IMR-90 (cell line): Measurements from ENCODE around the gene HOXD8. TPM values are rescaled to one million over a fixed set of nuclear protein-coding genes. Genes with fewer than 3 reads are reported as not detected.

ENCODE experiments used
- ATAC-seq: fragments of 200-7000 bp; cut with Tn5 transposase; 2 replicates; pipeline ENCODE4 v1.9.1; 2020; ENCODE audit warnings: low read depth, mild to moderate bottlenecking, moderate library complexity
- BruUV-seq: library from RNA; stranded (reverse); fragments of 400-500 nt; replicated peaks from 2 replicates; lab custom pipeline; 2021; lab: Mats Ljungman, UMichigan
- CTCF ChIA-PET: fragments of 300-600 bp; formaldehyde crosslinking; extraction: SDS; loops from one replicate; lab custom pipeline; 2021; ENCODE audit warnings: antibody characterized with exemption; lab: Yijun Ruan, JAX
- POLR2A ChIA-PET: fragments of 300-600 bp; sonication (Branson Sonifier 250); formaldehyde crosslinking; loops from one replicate; lab custom pipeline; 2022; ENCODE audit warnings: antibody characterized with exemption; ENCODE audit not compliant: unreplicated experiment; lab: Charles Lee
- DNase-seq: peaks from one replicate; pipeline ENCODE4 v3.0.0; 2013
- H2AFZ ChIP-seq: replicated peaks from 2 replicates; pipeline ENCODE3; 2013; ENCODE audit warnings: low read length, mild to moderate bottlenecking; ENCODE audit not compliant: poor library complexity
- H2AK5ac ChIP-seq: 2 replicates; pipeline ENCODE4 v1.6.1; 2013; ENCODE audit warnings: low read depth, low read length, inconsistent platforms
- H2AK9ac ChIP-seq: replicated peaks from 2 replicates; pipeline ENCODE3; 2013; ENCODE audit warnings: mild to moderate bottlenecking, low read depth, low read length, moderate library complexity; ENCODE audit not compliant: poor library complexity
- H2BK120ac ChIP-seq: 2 replicates; pipeline ENCODE4 v1.6.1; 2013; ENCODE audit warnings: low read depth, low read length, inconsistent platforms
- H2BK15ac ChIP-seq: 3 replicates; pipeline ENCODE4 v1.6.1; 2013; ENCODE audit warnings: low read depth, low read length, inconsistent platforms
- H2BK20ac ChIP-seq: 2 replicates; pipeline ENCODE4 v1.6.1; 2013; ENCODE audit warnings: low read depth, mild to moderate bottlenecking, inconsistent platforms, low read length, moderate library complexity
- H2BK5ac ChIP-seq: 2 replicates; pipeline ENCODE4 v1.6.1; 2013; ENCODE audit warnings: mild to moderate bottlenecking, low read depth, low read length, inconsistent platforms; ENCODE audit not compliant: poor library complexity, severe bottlenecking
- H3K14ac ChIP-seq: replicated peaks from 2 replicates; pipeline ENCODE4 v1.6.1; 2013; ENCODE audit warnings: low read depth, low read length, inconsistent platforms
- H3K18ac ChIP-seq: 2 replicates; pipeline ENCODE4 v1.6.1; 2013; ENCODE audit warnings: low read depth, low read length, control low read depth
- H3K23ac ChIP-seq: 2 replicates; pipeline ENCODE4 v1.6.1; 2013; ENCODE audit warnings: low read depth, low read length, inconsistent platforms
- H3K27ac ChIP-seq: 2 replicates; pipeline ENCODE4 v1.5.1; 2013; ENCODE audit warnings: mild to moderate bottlenecking, control low read depth, low read length; ENCODE audit not compliant: insufficient read depth
- H3K27me3 ChIP-seq: 2 replicates; pipeline ENCODE4 v1.6.1; 2013; ENCODE audit warnings: low read length; ENCODE audit not compliant: control insufficient read depth, insufficient read depth
- H3K36me3 ChIP-seq: 2 replicates; pipeline ENCODE4 v1.6.1; 2013; ENCODE audit warnings: low read length, mixed read lengths; ENCODE audit not compliant: control insufficient read depth, insufficient read depth
- H3K4ac ChIP-seq: 2 replicates; pipeline ENCODE4 v1.6.1; 2013; ENCODE audit warnings: low read depth, low read length, inconsistent platforms
- H3K4me1 ChIP-seq: 2 replicates; pipeline ENCODE4 v1.6.1; 2013; ENCODE audit warnings: low read length, mixed read lengths; ENCODE audit not compliant: control insufficient read depth, insufficient read depth
- H3K4me2 ChIP-seq: 2 replicates; pipeline ENCODE4 v1.6.1; 2013; ENCODE audit warnings: low read depth, mild to moderate bottlenecking, control low read depth, low read length, moderate library complexity
- H3K4me3 ChIP-seq: 2 replicates; pipeline ENCODE4 v1.5.1; 2013; ENCODE audit warnings: low read depth, mild to moderate bottlenecking, control low read depth, low read length, moderate library complexity; ENCODE audit not compliant: insufficient read depth
- H3K56ac ChIP-seq: 2 replicates; pipeline ENCODE4 v1.6.1; 2013; ENCODE audit warnings: low read length, inconsistent platforms; ENCODE audit not compliant: insufficient read depth; ENCODE audit errors: extremely low read depth
- H3K79me1 ChIP-seq, 2 experiments: 2 replicates each; pipeline ENCODE4 v1.6.1; 2013; ENCODE audit warnings: low read length in 2 of 2, inconsistent platforms in 1 of 2, low read depth in 1 of 2
- H3K9ac ChIP-seq: 2 replicates; pipeline ENCODE4 v1.6.1; 2013; ENCODE audit warnings: low read depth, low read length, control low read depth
- H3K9me1 ChIP-seq: 2 replicates; pipeline ENCODE4 v1.6.1; 2013; ENCODE audit warnings: low read length, inconsistent platforms; ENCODE audit not compliant: insufficient read depth
- H3K9me3 ChIP-seq: 2 replicates; pipeline ENCODE4 v1.6.1; 2013; ENCODE audit warnings: low read length; ENCODE audit not compliant: control insufficient read depth, insufficient read depth
- H4K20me1 ChIP-seq: 2 replicates; pipeline ENCODE4 v1.6.1; 2013; ENCODE audit warnings: low read length, inconsistent platforms; ENCODE audit not compliant: insufficient read depth
- H4K5ac ChIP-seq: 2 replicates; pipeline ENCODE4 v1.6.1; 2013; ENCODE audit warnings: mild to moderate bottlenecking, low read depth, low read length, control low read depth
- H4K8ac ChIP-seq, 2 experiments: 2 replicates each; pipeline ENCODE4 v1.6.1; 2013; ENCODE audit warnings: low read depth in 2 of 2, low read length in 2 of 2, control low read depth in 1 of 2, inconsistent platforms in 1 of 2
- H4K91ac ChIP-seq: 2 replicates; pipeline ENCODE4 v1.6.1; 2013; ENCODE audit warnings: low read depth, low read length, inconsistent platforms; ENCODE audit not compliant: insufficient read depth
- BHLHE40 ChIP-seq: fragments of 150-350 bp; IDR thresholded peaks from 2 replicates; pipeline ENCODE4 v1.6.1; 2016; ENCODE audit warnings: mild to moderate bottlenecking, low read depth, low read length
- CEBPB ChIP-seq: IDR thresholded peaks from 2 replicates; pipeline ENCODE4 v1.6.1; 2012; ENCODE audit warnings: low read depth, low read length, improper control_type of control experiment
- CHD1 ChIP-seq: IDR thresholded peaks from 2 replicates; pipeline ENCODE4 v1.6.1; 2012; ENCODE audit warnings: low read depth, low read length, improper control_type of control experiment
- ELK1 ChIP-seq: fragments of 150-350 bp; IDR thresholded peaks from 2 replicates; pipeline ENCODE4 v1.6.1; 2016; ENCODE audit warnings: low read depth, mild to moderate bottlenecking, low read length, moderate library complexity, borderline replicate concordance
- FOS ChIP-seq: fragments of 150-350 bp; IDR thresholded peaks from 2 replicates; pipeline ENCODE4 v1.6.1; 2016; ENCODE audit warnings: low read depth, low read length
- MAFK ChIP-seq: IDR thresholded peaks from 2 replicates; pipeline ENCODE4 v1.6.1; 2012; ENCODE audit warnings: low read depth, low read length, improper control_type of control experiment
- MAZ ChIP-seq: IDR thresholded peaks from 2 replicates; pipeline ENCODE4 v1.6.1; 2012; ENCODE audit warnings: low read depth, mild to moderate bottlenecking, low read length, improper control_type of control experiment, moderate library complexity, borderline replicate concordance
- MXI1 ChIP-seq: IDR thresholded peaks from 2 replicates; pipeline ENCODE4 v1.6.1; 2012; ENCODE audit warnings: low read depth, mild to moderate bottlenecking, low read length, moderate library complexity, borderline replicate concordance
- NFE2L2 ChIP-seq: fragments of 150-350 bp; IDR thresholded peaks from 2 replicates; pipeline ENCODE4 v1.6.1; 2016; ENCODE audit warnings: low read depth, mild to moderate bottlenecking, low read length
- POLR2A ChIP-seq: IDR thresholded peaks from 2 replicates; pipeline ENCODE4 v1.6.1; 2012; ENCODE audit warnings: mild to moderate bottlenecking, low read depth, low read length
- RCOR1 ChIP-seq: IDR thresholded peaks from 2 replicates; pipeline ENCODE4 v1.6.1; 2012; ENCODE audit warnings: mild to moderate bottlenecking, low read length, improper control_type of control experiment; ENCODE audit not compliant: insufficient replicate concordance
- RFX5 ChIP-seq: IDR thresholded peaks from 2 replicates; pipeline ENCODE4 v1.8.0; 2012; ENCODE audit warnings: low read depth, mild to moderate bottlenecking, low read length, moderate library complexity
- WGBS, 2 experiments: methylation state at CpG; one replicate each; pipeline versions ENCODE4 v1.1.5 to v1.1.7; 2013; ENCODE audit warnings: missing lambda C conversion rate in 2 of 2; ENCODE audit not compliant: insufficient read length in 1 of 2; ENCODE audit errors: extremely low coverage in 2 of 2; 5-methylcytosine and 5-hydroxymethylcytosine counted together
- dilution Hi-C: fragments of 300-500 bp; cut with HindIII; formaldehyde crosslinking; loops from one replicate; pipeline ENCODE4 v1.14.3; 2018; ENCODE audit warnings: low sequenced_read_pairs; ENCODE audit not compliant: unreplicated experiment
- in situ Hi-C: fragments of 300-500 bp; cut with MboI; formaldehyde crosslinking; loops from 3 replicates; pipeline ENCODE4 v1.14.3; 2019; ENCODE audit warnings: low sequenced_read_pairs, inconsistent platforms, mixed read lengths
- intact Hi-C: fragments of 100-400 bp; cut with micrococcal nuclease; formaldehyde crosslinking; loops from 2 replicates; pipeline ENCODE4 v1.10.0; 2022
- polyA plus RNA-seq, 3 experiments: library from polyadenylated mRNA; depleted of rRNA; stranded (reverse); fragments of >200 nt; gene quantifications; 2 replicates each; pipeline ENCODE4 v1.2.3, GENCODE V29; 2012; ENCODE audit warnings: low replicate concordance in 1 of 3
- total RNA-seq: library from RNA; depleted of rRNA; stranded (reverse); fragments of >200 nt; gene quantifications from 2 replicates; pipeline ENCODE4 v1.2.3, GENCODE V29; 2012
- TF ChIP-seq, protein P1 (sequence below): conservative IDR thresholded peaks from 2 replicates; pipeline ENCODE4 v1.5.1; 2012; ENCODE audit warnings: mild to moderate bottlenecking, low read depth, low read length, improper control_type of control experiment
- TF ChIP-seq, protein P2 (sequence below): fragments of 150-350 bp; IDR thresholded peaks from 2 replicates; pipeline ENCODE4 v1.6.1; 2017; ENCODE audit warnings: mild to moderate bottlenecking, antibody characterized with exemption, low read length, low read depth

The HOXD8 gene
- total and polyA plus RNA-seq, 2 of the 4 experiments (the other 2 are of a cell fraction): not detected

DNA sequence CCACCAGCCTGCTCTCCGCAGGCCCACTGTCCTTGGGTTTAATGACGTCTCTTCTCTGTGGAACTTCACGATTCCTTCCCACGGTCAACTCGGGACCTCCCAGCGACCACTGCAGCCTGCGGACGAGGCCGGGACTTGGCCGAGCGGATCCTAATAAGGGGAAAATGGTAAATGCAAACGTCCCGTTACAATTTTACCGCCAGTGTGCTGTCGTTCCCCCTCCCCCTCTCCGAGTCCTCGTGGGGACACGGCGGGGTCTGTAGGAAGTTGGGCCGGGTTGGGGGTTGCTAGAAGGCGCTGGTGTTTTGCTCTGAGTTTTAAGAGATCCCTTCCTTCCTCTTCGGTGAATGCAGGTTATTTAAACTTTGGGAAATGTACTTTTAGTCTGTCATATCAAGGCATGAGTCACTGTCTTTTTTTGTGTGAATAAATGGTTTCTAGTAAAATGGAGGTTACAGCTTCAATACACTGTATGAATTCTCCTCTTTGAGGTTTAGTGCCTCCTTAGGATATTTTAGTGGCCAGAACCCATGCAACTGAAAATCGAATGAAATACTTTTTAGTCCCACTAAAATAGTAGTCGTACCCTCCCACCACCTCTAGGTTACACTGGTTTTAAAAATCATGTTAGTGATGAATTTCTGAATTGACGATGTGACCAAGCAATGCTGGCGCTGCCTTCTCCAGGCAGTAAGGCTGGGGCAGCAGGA is 20.2 kb upstream of the HOXD8 start:
- CTCF ChIA-PET: interaction anchor here (0.9 kb wide), 1 partner anchor 18 kb away, joined by 4 read pairs; no protein-coding TSS in a partner anchor
- WGBS, 2 experiments: no CpG with 5 or more reads among the region's 26 CpGs
- TF ChIP-seq MAZ (no peak), RCOR1 (no peak), BHLHE40 (no peak), NFE2L2 (no peak), MAFK (no peak), RFX5 (no peak), CHD1 (no peak), POLR2A (no peak), CEBPB (no peak), ELK1 (no peak), FOS (no peak), MXI1 (no peak)
- TF ChIP-seq, protein P1, sequence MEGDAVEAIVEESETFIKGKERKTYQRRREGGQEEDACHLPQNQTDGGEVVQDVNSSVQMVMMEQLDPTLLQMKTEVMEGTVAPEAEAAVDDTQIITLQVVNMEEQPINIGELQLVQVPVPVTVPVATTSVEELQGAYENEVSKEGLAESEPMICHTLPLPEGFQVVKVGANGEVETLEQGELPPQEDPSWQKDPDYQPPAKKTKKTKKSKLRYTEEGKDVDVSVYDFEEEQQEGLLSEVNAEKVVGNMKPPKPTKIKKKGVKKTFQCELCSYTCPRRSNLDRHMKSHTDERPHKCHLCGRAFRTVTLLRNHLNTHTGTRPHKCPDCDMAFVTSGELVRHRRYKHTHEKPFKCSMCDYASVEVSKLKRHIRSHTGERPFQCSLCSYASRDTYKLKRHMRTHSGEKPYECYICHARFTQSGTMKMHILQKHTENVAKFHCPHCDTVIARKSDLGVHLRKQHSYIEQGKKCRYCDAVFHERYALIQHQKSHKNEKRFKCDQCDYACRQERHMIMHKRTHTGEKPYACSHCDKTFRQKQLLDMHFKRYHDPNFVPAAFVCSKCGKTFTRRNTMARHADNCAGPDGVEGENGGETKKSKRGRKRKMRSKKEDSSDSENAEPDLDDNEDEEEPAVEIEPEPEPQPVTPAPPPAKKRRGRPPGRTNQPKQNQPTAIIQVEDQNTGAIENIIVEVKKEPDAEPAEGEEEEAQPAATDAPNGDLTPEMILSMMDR: no peak
- TF ChIP-seq, protein P2, sequence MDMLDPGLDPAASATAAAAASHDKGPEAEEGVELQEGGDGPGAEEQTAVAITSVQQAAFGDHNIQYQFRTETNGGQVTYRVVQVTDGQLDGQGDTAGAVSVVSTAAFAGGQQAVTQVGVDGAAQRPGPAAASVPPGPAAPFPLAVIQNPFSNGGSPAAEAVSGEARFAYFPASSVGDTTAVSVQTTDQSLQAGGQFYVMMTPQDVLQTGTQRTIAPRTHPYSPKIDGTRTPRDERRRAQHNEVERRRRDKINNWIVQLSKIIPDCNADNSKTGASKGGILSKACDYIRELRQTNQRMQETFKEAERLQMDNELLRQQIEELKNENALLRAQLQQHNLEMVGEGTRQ: no peak

More for the DNA sequence above, 20.2 kb upstream of the HOXD8 start:
- ATAC-seq: no peak
- H3K9me3 ChIP-seq: peaks cover 5% of the 10 kb centered on the region
- no peaks in the 10 kb centered on the region for H3K9me1 ChIP-seq
- H2AK9ac ChIP-seq: no peak overlapping the region
- H4K8ac ChIP-seq: no peak overlapping the region
- no peak for DNase-seq
- dilution Hi-C loops (no loop called here), intact Hi-C loops (no loop called here), in situ Hi-C loops (no loop called here)
- H3K27ac ChIP-seq: no peak overlapping the region
- H3K9ac ChIP-seq: no peak overlapping the region
- H3K14ac ChIP-seq: no peak overlapping the region
- no peak overlapping the region for H2AK5ac ChIP-seq
- peaks cover 92% of the 10 kb centered on the region for H3K27me3 ChIP-seq
- H2BK5ac ChIP-seq: no peak overlapping the region
- H3K23ac ChIP-seq: no peak overlapping the region
- H4K91ac ChIP-seq: no peak overlapping the region
- no peaks in the 10 kb centered on the region for H3K36me3 ChIP-seq
- no peak overlapping the region for H4K5ac ChIP-seq
- no peaks in the 10 kb centered on the region for H3K4me1 ChIP-seq
- POLR2A ChIA-PET: no interaction called here
- no peaks in the 10 kb centered on the region for H4K20me1 ChIP-seq
- H3K56ac ChIP-seq: no peak overlapping the region
- no peak overlapping the region for H3K18ac ChIP-seq
- no peak overlapping the region for H2AFZ ChIP-seq
- H2BK120ac ChIP-seq: no peak overlapping the region
- BruUV-seq: no TSS peak
- no peak overlapping the region for H3K4ac ChIP-seq
- H3K4me2 ChIP-seq: no peak overlapping the region; the same call in 1 of the 2 replicates
- no peak overlapping the region for H3K4me3 ChIP-seq
- H2BK15ac ChIP-seq: no peak overlapping the region
- H2BK20ac ChIP-seq: no peak overlapping the region
- H3K79me1 ChIP-seq: no peaks in the 10 kb centered on the region
